ENCODE results near the gene FLAD1. TPM values are rescaled to one million over a fixed set of nuclear protein-coding genes. Genes with fewer than 3 reads are reported as not detected.

FLAD1 gene
- total RNA-seq, 2 experiments from 2014 or later, result 34.7 to 35.1 TPM

GRCh38 chr1:155003227-155003765 is 20.2 kb downstream of the FLAD1 start:
- Mint-ChIP-seq H3K27me3 (no peaks in the 10 kb centered on the region), H3K4me1 (peaks cover 56% of the 10 kb centered on the region), H3K27ac (peak overlapping the region; percentile 90), H3K4me3 (peak overlapping the region; percentile 90), H3K36me3 (ENCODE audit: low read depth) (peaks cover 22% of the 10 kb centered on the region), H3K9me3 (no peaks in the 10 kb centered on the region)
- CTCF ChIA-PET, result interaction anchor here (6.2 kb wide), 1 partner anchor 14 kb away, joined by 39 read pairs; no protein-coding TSS in a partner anchor
- peak; percentile 26 for DNase-seq
- POLR2A ChIA-PET, result interaction anchor here (1.7 to 13.2 kb wide), 2 partner anchors 10 to 29 kb away, joined by 12 to 203 read pairs; partner anchors contain the start of gene CKS1B

GRCh38 chr1:155003766-155004351 is 20.7 kb downstream of the FLAD1 start:
- no peaks in the 10 kb centered on the region for H3K9me3 Mint-ChIP-seq
- peak; percentile 50 for DNase-seq
- peaks cover 56% of the 10 kb centered on the region for H3K4me1 Mint-ChIP-seq
- H3K4me3 Mint-ChIP-seq, result peak overlapping the region; percentile 90
- H3K27ac Mint-ChIP-seq, result peak overlapping the region; percentile 90
- H3K27me3 Mint-ChIP-seq, result no peaks in the 10 kb centered on the region
- H3K36me3 Mint-ChIP-seq (ENCODE audit: low read depth), result peaks cover 23% of the 10 kb centered on the region
- ChIA-PET CTCF (interaction anchor here (6.2 kb wide), 1 partner anchor 14 kb away, joined by 39 read pairs; no protein-coding TSS in a partner anchor), POLR2A (interaction anchor here (0.9 to 13.2 kb wide), 4 partner anchors 10 to 30 kb away, joined by 3 to 203 read pairs (median 8); partner anchors contain the start of gene CKS1B)

- Mint-ChIP-seq H3K27ac (peak overlapping the region; percentile 90), H3K9me3 (no peaks in the 10 kb centered on the region), H3K4me3 (peak overlapping the region; percentile 90), H3K27me3 (no peaks in the 10 kb centered on the region), H3K36me3 (ENCODE audit: low read depth) (peaks cover 30% of the 10 kb centered on the region), H3K4me1 (peaks cover 52% of the 10 kb centered on the region)
- ChIA-PET CTCF (interaction anchor here (6.2 kb wide), 1 partner anchor 13 kb away, joined by 39 read pairs; no protein-coding TSS in a partner anchor), POLR2A (interaction anchor here (0.6 to 13.2 kb wide), 5 partner anchors 9 to 44 kb away, joined by 3 to 203 read pairs (median 3); partner anchors contain the start of gene CKS1B)
- no peak for DNase-seq
Observed at GRCh38 chr1:155004352-155005075, 21.4 kb downstream of the FLAD1 start.

GRCh38 chr1:155005076-155006011 is 22.2 kb downstream of the FLAD1 start:
- Mint-ChIP-seq H3K4me3 (peak overlapping the region; percentile 50), H3K27me3 (no peaks in the 10 kb centered on the region), H3K9me3 (no peaks in the 10 kb centered on the region), H3K36me3 (ENCODE audit: low read depth) (peaks cover 38% of the 10 kb centered on the region), H3K4me1 (peaks cover 51% of the 10 kb centered on the region), H3K27ac (peak overlapping the region; percentile 90)
- ChIA-PET POLR2A (interaction anchor here (0.6 to 13.2 kb wide), 10 partner anchors 8 to 69 kb away, joined by 3 to 203 read pairs (median 6); partner anchors contain the start of genes FLAD1, PMVK and PYGO2), CTCF (interaction anchor here (6.2 kb wide), 1 partner anchor 12 kb away, joined by 39 read pairs; no protein-coding TSS in a partner anchor)
- peak; percentile 39 for DNase-seq

GRCh38 chr1:155006601-155007101 is 23.5 kb downstream of the FLAD1 start:
- no peaks in the 10 kb centered on the region for H3K27me3 Mint-ChIP-seq
- H3K27ac Mint-ChIP-seq, result peak overlapping the region; percentile 90
- no peaks in the 10 kb centered on the region for H3K9me3 Mint-ChIP-seq
- ChIA-PET POLR2A (interaction anchor here (1.0 to 14.7 kb wide), 9 partner anchors 8 to 70 kb away, joined by 3 to 203 read pairs (median 9); partner anchors contain the start of genes CKS1B, FLAD1, LENEP and PMVK), CTCF (interaction anchor here (0.7 to 6.2 kb wide), 7 partner anchors 11 to 166 kb away, joined by 3 to 39 read pairs (median 4); partner anchors contain the start of genes FLAD1, KRTCAP2 and PBXIP1)
- H3K4me1 Mint-ChIP-seq, result peaks cover 60% of the 10 kb centered on the region
- peaks cover 44% of the 10 kb centered on the region for H3K36me3 Mint-ChIP-seq (ENCODE audit: low read depth)
- DNase-seq, result peak; percentile 58
- H3K4me3 Mint-ChIP-seq, result peak overlapping the region; percentile 50

GRCh38 chr1:155007251-155007828 is 24.2 kb downstream of the FLAD1 start:
- POLR2A ChIA-PET, result interaction anchor here (1.2 to 14.7 kb wide), 7 partner anchors 9 to 71 kb away, joined by 4 to 203 read pairs (median 12); partner anchors contain the start of genes CKS1B, FLAD1, LENEP and PMVK
- CTCF ChIA-PET, result interaction anchor here (0.7 to 6.2 kb wide), 9 partner anchors 8 to 166 kb away, joined by 3 to 39 read pairs (median 4); partner anchors contain the start of genes FLAD1, KRTCAP2 and PBXIP1
- H3K27me3 Mint-ChIP-seq, result no peaks in the 10 kb centered on the region
- H3K9me3 Mint-ChIP-seq, result no peaks in the 10 kb centered on the region
- H3K4me1 Mint-ChIP-seq, result peaks cover 66% of the 10 kb centered on the region
- DNase-seq, result peak; percentile 24
- peaks cover 49% of the 10 kb centered on the region for H3K36me3 Mint-ChIP-seq (ENCODE audit: low read depth)
- peak overlapping the region; percentile 90 for H3K27ac Mint-ChIP-seq
- H3K4me3 Mint-ChIP-seq, result peak overlapping the region; percentile 30

- Mint-ChIP-seq H3K9me3 (no peaks in the 10 kb centered on the region), H3K4me1 (peaks cover 75% of the 10 kb centered on the region), H3K4me3 (peak overlapping the region; percentile 96), H3K36me3 (ENCODE audit: low read depth) (peaks cover 54% of the 10 kb centered on the region), H3K27ac (peak overlapping the region; percentile 90), H3K27me3 (no peaks in the 10 kb centered on the region)
- ChIA-PET POLR2A (interaction anchor here (0.6 to 14.7 kb wide), 14 partner anchors 8 to 165 kb away, joined by 3 to 203 read pairs (median 4); partner anchors contain the start of genes CKS1B, FLAD1, KRTCAP2 and LENEP), CTCF (interaction anchor here (1.1 to 6.2 kb wide), 3 partner anchors 9 to 12 kb away, joined by 3 to 39 read pairs (median 14); no protein-coding TSS in a partner anchor)
- DNase-seq, result peak; percentile 77
Observed at GRCh38 chr1:155008015-155008941, 25.1 kb downstream of the FLAD1 start.

GRCh38 chr1:155009221-155009711 is 26.1 kb downstream of the FLAD1 start:
- CTCF ChIA-PET, result interaction anchor here (2.1 to 6.2 kb wide), 2 partner anchors 8 to 10 kb away, joined by 14 to 39 read pairs; no protein-coding TSS in a partner anchor
- Mint-ChIP-seq H3K9me3 (no peaks in the 10 kb centered on the region), H3K36me3 (ENCODE audit: low read depth) (peaks cover 55% of the 10 kb centered on the region), H3K27ac (peak overlapping the region; percentile 90), H3K4me1 (peaks cover 80% of the 10 kb centered on the region), H3K27me3 (no peaks in the 10 kb centered on the region), H3K4me3 (peak overlapping the region; percentile 96)
- DNase-seq, result peak; percentile 45
- POLR2A ChIA-PET, result interaction anchor here (1.0 to 14.7 kb wide), 9 partner anchors 7 to 382 kb away, joined by 3 to 203 read pairs (median 4); partner anchors contain the start of genes CKS1B, FLAD1, KRTCAP2 and LENEP

- POLR2A ChIA-PET, result interaction anchor here (0.8 to 14.7 kb wide), 8 partner anchors 11 to 383 kb away, joined by 3 to 203 read pairs (median 4); partner anchors contain the start of genes CKS1B, FLAD1, KRTCAP2 and LENEP
Observed at GRCh38 chr1:155009742-155010141, 26.6 kb downstream of the FLAD1 start.

More at GRCh38 chr1:155009742-155010141, 26.6 kb downstream of the FLAD1 start:
- Mint-ChIP-seq H3K9me3 (no peaks in the 10 kb centered on the region), H3K4me1 (peaks cover 80% of the 10 kb centered on the region), H3K27ac (peak overlapping the region; percentile 90), H3K36me3 (ENCODE audit: low read depth) (peaks cover 55% of the 10 kb centered on the region), H3K4me3 (peak overlapping the region; percentile 96), H3K27me3 (no peaks in the 10 kb centered on the region)
- no peak for DNase-seq
- CTCF ChIA-PET, result interaction anchor here (0.9 kb wide), 1 partner anchor 35 kb away, joined by 3 read pairs; no protein-coding TSS in a partner anchor

Data from activated CD4-positive, alpha-beta memory T cell treated with anti-CD3 and anti-CD28 coated beads, Interleukin-2, amount 10 ng/mL, durations not matched to agents 7 days and 5 days (primary cell).